Smooth muscle cell (in vitro differentiated cells): ENCODE data around the gene FAM13C. TPM values are rescaled to one million over a fixed set of nuclear protein-coding genes. Genes with fewer than 3 reads are reported as not detected.

Experiments
- DNase-seq: peaks from one replicate; lab custom pipeline; 2025; ENCODE audit not compliant: unreplicated experiment; lab: John Stamatoyannopoulos, UW
- H2AFZ ChIP-seq: fragments of 200-600 bp; sonication (generic); 2 replicates; pipeline ENCODE4 v1.6.0; 2016; ENCODE audit warnings: antibody characterized with exemption, low read depth, mild to moderate bottlenecking
- H3F3A ChIP-seq: fragments of 200-600 bp; sonication (generic); 2 replicates; pipeline ENCODE4 v1.6.0; 2017; ENCODE audit warnings: antibody characterized with exemption, low read depth
- H3K27ac ChIP-seq: fragments of 200-600 bp; sonication (generic); 2 replicates; pipeline ENCODE4 v1.5.1; 2016; ENCODE audit warnings: low read depth, mild to moderate bottlenecking
- H3K27me3 ChIP-seq: fragments of 200-600 bp; sonication (generic); 2 replicates; pipeline ENCODE4 v1.6.1; 2016; ENCODE audit warnings: low read depth, mild to moderate bottlenecking
- H3K36me3 ChIP-seq: fragments of 200-600 bp; sonication (generic); 2 replicates; pipeline ENCODE4 v1.5.1; 2016; ENCODE audit warnings: low read depth
- H3K4me1 ChIP-seq: fragments of 200-600 bp; sonication (generic); 2 replicates; pipeline ENCODE4 v1.5.1; 2016; ENCODE audit warnings: low read depth
- H3K4me2 ChIP-seq: fragments of 200-600 bp; sonication (generic); 2 replicates; pipeline ENCODE4 v1.6.0; 2016; ENCODE audit warnings: mild to moderate bottlenecking
- H3K4me3 ChIP-seq: fragments of 200-600 bp; sonication (generic); 2 replicates; pipeline ENCODE4 v1.5.1; 2016; ENCODE audit warnings: mild to moderate bottlenecking
- H3K79me2 ChIP-seq: fragments of 200-600 bp; sonication (generic); 2 replicates; pipeline ENCODE4 v1.6.0; 2016; ENCODE audit warnings: low read depth, mild to moderate bottlenecking
- H3K9ac ChIP-seq: fragments of 200-600 bp; sonication (generic); 2 replicates; pipeline ENCODE4 v1.6.0; 2016; ENCODE audit warnings: low read depth
- H3K9me3 ChIP-seq: fragments of 200-600 bp; sonication (generic); replicated peaks from 2 replicates; pipeline ENCODE4 v1.5.1; 2016; ENCODE audit warnings: low read depth
- H4K20me1 ChIP-seq: fragments of 200-600 bp; sonication (generic); 2 replicates; pipeline ENCODE4 v1.6.0; 2016; ENCODE audit warnings: low read depth
- CTCF ChIP-seq: fragments of 200-600 bp; sonication (generic); IDR thresholded peaks from 2 replicates; pipeline ENCODE4 v1.5.1; 2017; ENCODE audit warnings: borderline replicate concordance, mild to moderate bottlenecking, antibody characterized with exemption; ENCODE audit not compliant: insufficient read depth, poor library complexity, severe bottlenecking
- WGBS: methylation state at CpG from one replicate; pipeline ENCODE4 v1.1.7; 2016; ENCODE audit warnings: low lambda C conversion rate; 5-methylcytosine and 5-hydroxymethylcytosine counted together
- polyA plus RNA-seq: library from polyadenylated mRNA; unstranded; fragments of >200 nt; fragmentation: Nextera tagmentation; extraction: Ambion mirVana; gene quantifications from 2 replicates; pipeline ENCODE4 v1.2.1, GENCODE V29; 2016
- total RNA-seq: library from RNA; depleted of rRNA; stranded (reverse); fragments of >200 nt; gene quantifications from 2 replicates; pipeline ENCODE4 v1.2.3, GENCODE V29; 2014

Gene FAM13C
- total and polyA plus RNA-seq, 2 experiments from 2014 or later = not detected

- no peaks in the 10 kb centered on the region for H3K36me3 ChIP-seq
- no peak for TF ChIP-seq CTCF
- no peak for DNase-seq
- 67% methylated on average over 4 of the region's 4 CpGs for WGBS
- peaks cover 8% of the 10 kb centered on the region for H3K27me3 ChIP-seq
- H3K9me3 ChIP-seq = no peaks in the 10 kb centered on the region
- H3K4me2 ChIP-seq = no peak overlapping the region
- no peak overlapping the region for H2AFZ ChIP-seq
- no peaks in the 10 kb centered on the region for H3F3A ChIP-seq
- no peak overlapping the region for H3K4me3 ChIP-seq
- no peaks in the 10 kb centered on the region for H3K4me1 ChIP-seq
- H3K9ac ChIP-seq = no peak overlapping the region
- H4K20me1 ChIP-seq = no peaks in the 10 kb centered on the region
- H3K27ac ChIP-seq = no peak overlapping the region
- H3K79me2 ChIP-seq = no peaks in the 10 kb centered on the region
Observed at GRCh38 chr10:59216178-59216869, 146.0 kb downstream of the FAM13C start.

DNA sequence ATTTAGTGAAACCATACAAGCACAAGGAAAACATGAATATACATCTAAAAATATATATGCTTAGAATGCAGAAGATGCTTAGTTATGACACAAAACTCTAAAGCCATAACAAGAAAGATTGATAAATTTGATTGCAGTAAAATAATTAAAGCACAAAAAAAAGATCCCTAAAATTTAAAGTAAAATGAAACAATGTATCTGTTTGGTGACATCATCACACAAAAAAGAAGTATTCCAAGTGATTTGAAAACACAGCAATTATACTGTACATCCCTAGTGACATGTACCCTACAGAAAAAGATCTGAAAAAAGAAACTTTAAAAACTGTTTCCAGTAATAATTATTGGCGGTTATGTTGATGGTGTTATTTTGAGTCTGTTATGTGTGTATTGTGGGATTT lies 148.2 kb downstream of the FAM13C start:
- H3K9me3 ChIP-seq = no peaks in the 10 kb centered on the region
- no peaks in the 10 kb centered on the region for H3K79me2 ChIP-seq
- TF ChIP-seq CTCF = no peak
- no peaks in the 10 kb centered on the region for H3K4me1 ChIP-seq
- no peak overlapping the region for H2AFZ ChIP-seq
- no peak for DNase-seq
- no peak overlapping the region for H3K9ac ChIP-seq
- 87% methylated on average over 1 of the region's 1 CpG for WGBS
- no peak overlapping the region for H3K4me2 ChIP-seq
- H3K4me3 ChIP-seq = no peak overlapping the region
- H4K20me1 ChIP-seq = no peaks in the 10 kb centered on the region
- H3K27me3 ChIP-seq = peaks cover 8% of the 10 kb centered on the region
- no peaks in the 10 kb centered on the region for H3F3A ChIP-seq
- no peaks in the 10 kb centered on the region for H3K36me3 ChIP-seq
- no peak overlapping the region for H3K27ac ChIP-seq

GRCh38 chr10:59212301-59212798 lies 150.0 kb downstream of the FAM13C start:
- peaks cover 8% of the 10 kb centered on the region for H3K27me3 ChIP-seq
- no peak for DNase-seq
- H3K9me3 ChIP-seq = no peaks in the 10 kb centered on the region
- H3K4me3 ChIP-seq = no peak overlapping the region
- no peaks in the 10 kb centered on the region for H4K20me1 ChIP-seq
- H3K79me2 ChIP-seq = no peaks in the 10 kb centered on the region
- no peak overlapping the region for H2AFZ ChIP-seq
- no peak overlapping the region for H3K27ac ChIP-seq
- no peaks in the 10 kb centered on the region for H3K4me1 ChIP-seq
- H3K9ac ChIP-seq = no peak overlapping the region
- H3K36me3 ChIP-seq = no peaks in the 10 kb centered on the region
- no peak overlapping the region for H3K4me2 ChIP-seq
- H3F3A ChIP-seq = no peaks in the 10 kb centered on the region
- WGBS = 90% methylated on average over 2 of the region's 2 CpGs
- TF ChIP-seq CTCF = no peak
